ENCODE measurements around the gene PCSK6. TPM values are rescaled to one million over a fixed set of nuclear protein-coding genes. Genes with fewer than 3 reads are reported as not detected.
A peak's percentile ranks its signal among the peaks of the same experiment; 100 is the strongest.
"Not testable (repeated sequence)": the region's sequence is repeated elsewhere in the genome, so short reads cannot be mapped to it uniquely, and the experiment has no call there.

Gene PCSK6
- total RNA-seq, 1 donor from 2014 or later, result 11.0 TPM

DNA sequence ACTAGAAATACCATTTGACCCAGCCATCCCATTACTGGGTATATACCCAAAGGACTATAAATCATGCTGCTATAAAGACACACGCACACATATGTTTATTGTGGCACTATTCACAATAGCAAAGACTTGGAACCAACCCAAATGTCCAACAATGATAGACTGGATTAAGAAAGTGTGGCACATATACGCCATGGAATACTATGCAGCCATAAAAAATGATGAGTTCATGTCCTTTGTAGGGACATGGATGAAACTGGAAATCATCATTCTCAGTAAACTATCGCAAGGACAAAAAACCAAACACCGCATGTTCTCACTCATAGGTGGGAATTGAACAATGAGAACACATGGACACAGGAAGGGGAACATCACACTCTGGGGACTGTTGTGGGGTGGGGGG, 86.6 kb downstream of the PCSK6 start:
- not testable (repeated sequence) for DNase-seq (ENCODE audit: low read depth)

DNA sequence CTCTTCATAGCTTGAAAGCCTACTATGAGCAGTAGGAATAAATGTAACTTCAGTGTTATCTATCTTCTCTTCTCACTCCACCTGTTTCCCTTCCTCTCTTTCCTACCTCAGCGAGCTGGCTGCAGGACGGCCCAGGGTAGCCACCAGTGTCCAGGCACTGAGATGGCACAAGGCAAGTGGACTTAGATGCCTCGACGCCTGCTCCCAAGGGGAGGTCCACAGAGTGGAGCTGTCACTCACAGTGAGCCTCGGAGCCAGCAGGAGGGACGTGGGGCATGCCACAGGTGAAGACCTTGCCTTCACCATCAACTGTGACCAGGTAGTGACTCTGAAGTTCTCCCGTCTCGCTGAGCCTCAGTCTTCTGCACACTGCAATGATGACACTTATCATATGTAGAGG, 88.2 kb downstream of the PCSK6 start:
- DNase-seq (ENCODE audit: low read depth), result no peak

DNA sequence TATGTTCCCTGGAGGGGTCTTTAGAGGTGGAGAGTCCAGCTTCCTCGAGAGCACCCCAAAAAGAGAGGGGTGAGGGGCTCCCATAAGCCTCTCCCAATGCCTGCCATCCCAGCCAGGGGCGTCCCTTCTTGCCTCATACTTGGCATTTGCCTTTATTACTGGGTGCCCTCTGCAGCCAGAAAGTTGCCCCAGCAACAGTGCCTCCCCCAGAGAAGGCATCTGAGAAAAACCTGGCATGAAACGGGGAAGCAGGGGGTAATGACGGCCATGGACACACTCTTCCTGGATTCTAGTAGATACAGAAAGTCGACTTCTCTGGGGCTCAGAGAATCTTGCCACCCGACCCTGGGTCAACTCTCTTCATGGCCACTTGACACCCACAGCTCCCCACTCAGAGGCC, 90.1 kb downstream of the PCSK6 start:
- no peak for DNase-seq (ENCODE audit: low read depth)

DNA sequence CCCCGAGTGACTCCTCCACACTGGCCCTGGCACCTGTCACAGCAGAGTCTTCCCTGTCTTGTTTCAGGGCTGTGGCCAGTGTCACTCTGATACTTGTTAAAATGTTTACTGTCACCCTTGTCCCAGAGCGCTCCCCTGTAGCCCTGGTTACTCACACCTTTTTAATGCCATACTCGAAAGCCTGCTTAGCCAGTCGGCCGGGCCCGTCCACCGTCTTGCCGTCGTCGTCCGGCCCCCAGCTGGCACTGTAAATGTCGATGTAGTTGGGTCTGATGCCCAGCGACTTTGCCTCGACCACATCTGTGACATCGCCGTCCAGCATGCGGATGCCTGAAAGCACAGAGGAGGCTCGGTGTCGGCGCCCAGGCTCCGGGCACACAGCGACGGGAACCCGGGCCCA, 91.3 kb downstream of the PCSK6 start:
- DNase-seq (ENCODE audit: low read depth), result no peak

GRCh38 chr15:101397521-101398003, 91.9 kb downstream of the PCSK6 start:
- no peak for DNase-seq (ENCODE audit: low read depth)

DNA sequence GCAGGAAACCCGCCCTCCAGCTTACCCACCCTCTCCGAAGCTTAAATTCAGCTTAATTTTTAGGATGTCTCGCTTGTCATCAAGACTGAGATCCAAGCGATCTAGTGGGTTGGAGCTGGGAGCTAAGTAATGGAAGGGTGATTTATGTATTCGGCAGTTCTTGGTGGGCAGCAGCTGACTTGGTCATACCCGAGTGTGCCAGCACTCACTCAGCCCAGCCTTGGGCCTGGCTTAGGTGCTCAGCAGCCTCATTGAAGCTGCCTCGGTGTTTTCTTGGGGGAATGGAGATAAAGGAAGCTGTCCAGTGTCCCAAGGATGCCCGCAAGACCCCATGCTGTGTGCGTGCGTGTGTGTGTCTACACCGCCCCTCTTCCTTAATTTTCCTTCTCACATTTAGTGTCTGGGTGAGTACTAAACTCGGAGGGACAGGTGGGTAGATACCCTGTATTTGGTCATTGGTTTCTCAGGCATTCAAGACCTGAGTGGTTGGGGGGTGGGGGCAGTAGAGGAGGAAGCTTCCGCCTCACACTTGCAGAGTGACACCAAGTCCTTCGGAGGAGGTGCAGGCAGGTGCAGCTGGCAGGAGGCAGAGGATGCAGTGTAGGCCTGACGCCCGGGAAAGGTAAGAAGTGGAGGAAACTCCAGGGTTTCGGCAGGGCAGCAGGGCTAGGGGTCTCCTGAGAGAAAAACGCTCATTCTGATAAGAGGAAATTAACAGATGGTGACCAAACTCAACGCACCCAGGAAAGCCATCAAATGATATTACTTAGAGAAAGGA, 92.8 kb downstream of the PCSK6 start:
- no peak for DNase-seq (ENCODE audit: low read depth)

DNA sequence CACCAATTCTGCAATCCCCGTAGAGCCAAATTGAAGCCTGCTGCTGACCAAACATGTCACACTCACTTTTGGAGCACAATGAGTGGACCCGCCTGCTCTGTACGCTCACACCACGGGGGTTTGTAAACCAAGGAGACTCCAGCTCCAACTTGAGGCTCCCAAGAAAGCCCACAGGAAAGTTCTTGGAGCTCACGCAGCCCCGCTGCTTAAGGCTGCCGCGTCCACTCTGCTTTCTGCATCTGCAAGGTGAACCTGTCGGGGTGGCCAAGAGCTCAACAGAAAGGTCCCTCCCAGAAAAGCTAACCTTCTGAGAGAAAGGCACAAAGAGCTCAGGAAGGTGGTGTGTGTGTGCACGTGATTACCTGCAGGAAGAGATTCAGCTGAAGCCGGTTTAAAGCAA, 94.9 kb downstream of the PCSK6 start:
- DNase-seq (ENCODE audit: low read depth), result no peak

GRCh38 chr15:101394056-101394630, 95.4 kb downstream of the PCSK6 start:
- DNase-seq (ENCODE audit: low read depth), result no peak

GRCh38 chr15:101393172-101393571, 96.3 kb downstream of the PCSK6 start:
- no peak for DNase-seq (ENCODE audit: low read depth)

GRCh38 chr15:101391981-101392640, 97.4 kb downstream of the PCSK6 start:
- DNase-seq (ENCODE audit: low read depth), result no peak

DNA sequence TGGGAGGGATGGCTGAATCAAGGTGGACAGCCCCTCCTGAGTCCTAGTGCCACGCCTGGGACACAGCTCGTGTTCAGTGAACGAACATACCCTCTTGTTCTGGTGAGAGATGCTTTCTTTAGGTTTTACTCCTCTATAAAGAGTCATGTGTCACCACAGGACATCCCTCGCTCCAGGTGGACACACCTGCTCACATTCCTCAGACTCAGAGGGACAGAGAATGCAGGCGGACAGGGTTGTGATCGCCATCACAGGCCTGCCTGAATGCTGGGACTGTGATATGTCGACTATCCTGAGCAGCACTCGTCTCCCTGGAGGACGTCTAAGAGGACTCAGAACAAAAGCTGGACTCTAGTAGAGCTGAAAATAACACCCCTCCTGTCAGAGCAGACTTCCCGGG, 98.1 kb downstream of the PCSK6 start:
- no peak for DNase-seq (ENCODE audit: low read depth)

DNA sequence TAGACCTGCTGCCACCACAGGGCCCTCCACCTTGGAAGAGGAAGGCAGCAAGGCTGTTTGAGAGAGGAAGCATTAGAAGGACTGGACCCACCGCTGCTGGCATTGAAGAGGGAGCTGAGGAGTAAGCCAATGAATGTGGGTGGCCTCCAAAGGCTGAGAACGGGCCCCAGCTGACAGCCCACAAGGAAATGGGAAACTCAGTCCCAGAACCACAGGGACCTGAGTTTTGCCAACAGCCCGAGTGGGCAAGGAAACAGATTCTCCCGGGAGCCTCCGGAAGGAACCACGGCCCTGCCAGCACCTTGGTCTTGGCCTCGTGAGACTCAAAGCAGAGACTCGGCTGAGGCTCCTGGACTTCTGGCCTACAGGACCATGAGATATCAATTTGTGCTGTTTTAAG, 99.0 kb downstream of the PCSK6 start:
- no peak for DNase-seq (ENCODE audit: low read depth)

DNA sequence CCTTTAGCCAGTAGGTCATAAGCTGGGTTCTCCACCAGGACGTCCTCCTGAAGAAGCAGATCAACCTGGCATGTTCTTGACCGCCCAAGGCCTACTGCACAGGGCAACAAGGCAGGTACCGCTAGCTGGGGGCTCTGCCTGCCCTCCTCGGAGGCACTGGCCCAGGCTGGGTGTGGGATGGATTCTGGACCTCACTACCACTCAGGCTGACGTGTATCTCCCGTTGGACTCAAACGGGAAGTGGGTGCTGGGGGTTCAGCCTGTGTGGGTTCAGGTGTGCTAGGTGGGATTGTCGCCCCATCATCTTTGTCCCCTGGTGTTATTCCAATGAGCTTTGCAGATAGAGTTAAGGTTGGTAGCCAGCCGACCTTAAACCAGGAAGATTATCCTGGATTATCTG, 99.4 kb downstream of the PCSK6 start:
- no peak for DNase-seq (ENCODE audit: low read depth)

DNA sequence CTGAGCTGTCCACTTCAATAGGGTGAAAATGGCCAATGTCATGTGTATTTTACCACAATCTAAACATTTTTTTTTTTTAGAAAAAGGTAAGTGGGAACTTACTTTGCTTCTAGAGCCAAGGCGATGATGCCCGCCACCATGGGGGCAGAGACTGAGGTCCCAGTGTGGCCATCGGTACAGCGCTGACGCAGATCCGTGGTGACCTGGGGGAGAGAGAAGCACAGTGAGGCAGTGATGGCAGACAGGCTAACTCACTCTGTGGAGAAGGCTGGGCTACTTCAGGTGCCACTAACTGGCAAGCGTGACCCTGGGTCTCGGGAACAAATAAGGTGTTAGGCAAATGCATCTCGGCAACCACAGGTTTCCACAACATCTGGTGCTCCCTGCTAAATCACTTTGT, 100.1 kb downstream of the PCSK6 start:
- DNase-seq (ENCODE audit: low read depth), result no peak

- no peak for DNase-seq (ENCODE audit: low read depth)
Observed at GRCh38 chr15:101388046-101388445, 101.5 kb downstream of the PCSK6 start.

GRCh38 chr15:101387574-101387973, 101.9 kb downstream of the PCSK6 start:
- DNase-seq (ENCODE audit: low read depth), result no peak

- DNase-seq (ENCODE audit: low read depth), result no peak
Observed at GRCh38 chr15:101386967-101387366, 102.5 kb downstream of the PCSK6 start.

- DNase-seq (ENCODE audit: low read depth), result no peak
Observed at GRCh38 chr15:101386006-101386405, 103.5 kb downstream of the PCSK6 start.

- peak; percentile 53 for DNase-seq (ENCODE audit: low read depth)
Observed at GRCh38 chr15:101384276-101384675, 105.2 kb downstream of the PCSK6 start.

DNA sequence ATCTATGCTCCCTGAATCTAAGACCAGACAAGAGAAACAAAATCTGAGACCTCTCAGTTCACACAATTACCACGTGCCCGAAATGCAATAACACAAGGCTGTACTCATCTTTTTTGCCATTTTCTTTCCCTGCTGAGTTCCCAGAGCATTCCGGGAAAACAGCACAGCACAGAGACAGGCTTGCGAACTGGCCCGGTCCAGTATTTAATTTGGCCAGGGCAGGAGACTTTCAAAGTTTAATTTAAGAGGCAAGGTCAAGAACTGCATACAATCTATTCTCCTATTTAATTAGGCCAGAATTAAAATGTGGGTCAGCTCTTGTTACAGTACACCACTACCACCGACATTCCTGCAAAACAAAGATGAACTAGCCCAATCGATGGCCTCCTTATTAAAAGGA, 107.0 kb downstream of the PCSK6 start:
- no peak for DNase-seq (ENCODE audit: low read depth)

DNA sequence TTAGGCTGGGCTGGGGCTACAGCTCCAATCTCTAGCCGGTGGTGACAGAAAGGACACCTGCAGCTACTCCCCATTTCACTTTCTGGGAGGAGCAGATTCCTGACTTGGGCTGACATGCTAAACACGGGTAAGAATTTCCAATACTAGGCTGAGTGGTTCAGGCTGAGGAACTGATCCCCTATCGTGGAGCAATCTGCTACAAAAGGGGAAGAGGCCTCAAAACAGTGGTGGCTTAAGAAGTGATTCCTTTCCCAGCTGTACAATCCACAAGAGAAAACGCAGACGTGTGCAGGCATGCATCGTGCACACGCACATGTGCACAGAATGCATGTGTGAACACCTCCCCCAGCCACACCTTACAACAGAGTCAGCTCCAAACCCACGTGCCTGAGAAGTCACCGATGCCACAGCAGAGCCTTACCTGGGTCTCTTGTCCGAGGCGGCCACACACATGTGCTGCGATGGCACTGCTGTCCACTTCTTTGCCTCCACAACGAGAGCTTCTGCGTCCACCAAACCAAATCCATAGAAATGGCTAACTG, 107.8 kb downstream of the PCSK6 start:
- no peak for DNase-seq (ENCODE audit: low read depth)

DNA sequence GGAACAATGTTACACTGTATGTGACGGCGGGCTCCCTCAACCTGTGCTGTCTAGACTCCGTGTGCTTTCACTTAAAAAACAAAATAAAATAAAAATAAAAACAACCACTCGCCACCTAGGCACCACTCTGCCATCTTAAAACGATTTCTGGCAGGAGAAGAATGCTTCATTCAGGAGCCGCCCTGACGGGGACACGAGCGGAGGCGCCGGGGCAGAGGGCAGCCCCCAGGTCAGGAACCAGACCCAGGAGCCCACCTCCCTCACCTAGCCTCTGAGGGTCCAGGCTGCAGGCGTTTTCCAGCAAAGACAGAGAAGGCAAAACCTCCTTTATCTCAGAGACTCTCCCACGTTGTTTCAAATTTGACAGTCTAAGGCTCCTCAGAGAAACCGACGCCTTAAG, 109.4 kb downstream of the PCSK6 start:
- no peak for DNase-seq (ENCODE audit: low read depth)

DNA sequence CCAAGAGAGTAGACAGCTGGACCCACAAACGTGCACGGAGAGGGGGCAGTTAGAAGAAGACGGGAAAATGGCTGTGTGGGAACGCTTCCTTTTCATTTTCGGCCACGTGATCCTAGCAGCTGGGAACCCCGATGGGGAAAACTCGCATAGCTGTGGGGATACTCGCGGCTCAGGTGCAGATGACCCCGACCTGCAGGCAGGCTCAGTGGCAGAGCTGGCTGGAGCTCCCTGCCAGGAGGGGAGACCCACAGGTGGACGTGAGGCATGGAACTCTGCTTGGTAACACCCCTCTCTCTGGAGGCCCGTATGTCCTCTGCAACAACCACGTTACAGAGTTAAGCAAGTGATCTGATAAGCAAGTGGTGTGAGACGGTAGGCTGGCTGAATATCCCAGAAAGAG, 109.9 kb downstream of the PCSK6 start:
- DNase-seq (ENCODE audit: low read depth), result no peak
